Measurements from ENCODE around the gene TMEM63B.
A peak's percentile ranks its signal among the peaks of the same experiment; 100 is the strongest.

TMEM63B gene

GRCh38 chr6:44167567-44167966, 40.2 kb downstream of the TMEM63B start:
- Histone ChIP-seq H3K27ac (ENCODE audit: low read depth in 2 of 2, low read length in 2 of 2) (no peak overlapping the region), H3K27me3 (ENCODE audit: control insufficient read depth in 2 of 2, insufficient read depth in 2 of 2, low read length in 2 of 2) (peaks cover 0 to 4% of the 10 kb centered on the region in 2 donors), H3K9ac (ENCODE audit: low read depth in 1 of 2, low read length in 2 of 2) (no peak overlapping the region), H3K4me3 (ENCODE audit: low read length in 2 of 2) (no peak overlapping the region), H3K36me3 (ENCODE audit: control insufficient read depth in 2 of 2, insufficient read depth in 2 of 2, low read length in 2 of 2) (no peaks in the 10 kb centered on the region), H3K9me3 (ENCODE audit: control insufficient read depth in 2 of 2, low read length in 2 of 2) (no peaks in the 10 kb centered on the region), H3K4me1 (ENCODE audit: control insufficient read depth in 2 of 2, insufficient read depth in 2 of 2, low read length in 2 of 2) (peaks cover 8 to 11% of the 10 kb centered on the region in 2 donors)

GRCh38 chr6:44169154-44169553, 41.8 kb downstream of the TMEM63B start:
- Histone ChIP-seq H3K27ac (ENCODE audit: low read depth in 2 of 2, low read length in 2 of 2) (no peak overlapping the region), H3K9me3 (ENCODE audit: control insufficient read depth in 2 of 2, low read length in 2 of 2) (no peaks in the 10 kb centered on the region), H3K27me3 (ENCODE audit: control insufficient read depth in 2 of 2, insufficient read depth in 2 of 2, low read length in 2 of 2) (peaks cover 0 to 4% of the 10 kb centered on the region in 2 donors), H3K4me1 (ENCODE audit: control insufficient read depth in 2 of 2, insufficient read depth in 2 of 2, low read length in 2 of 2) (peaks cover 8 to 15% of the 10 kb centered on the region in 2 donors), H3K9ac (ENCODE audit: low read depth in 1 of 2, low read length in 2 of 2) (peak overlapping the region in 1 of 2 donors; percentile 16), H3K36me3 (ENCODE audit: control insufficient read depth in 2 of 2, insufficient read depth in 2 of 2, low read length in 2 of 2) (no peaks in the 10 kb centered on the region), H3K4me3 (ENCODE audit: low read length in 2 of 2) (no peak overlapping the region)

- Histone ChIP-seq H3K4me1 (ENCODE audit: control insufficient read depth in 2 of 2, insufficient read depth in 2 of 2, low read length in 2 of 2) (peaks cover 8 to 15% of the 10 kb centered on the region in 2 donors), H3K9ac (ENCODE audit: low read depth in 1 of 2, low read length in 2 of 2) (peak overlapping the region in 1 of 2 donors; percentile 16), H3K9me3 (ENCODE audit: control insufficient read depth in 2 of 2, low read length in 2 of 2) (no peaks in the 10 kb centered on the region), H3K4me3 (ENCODE audit: low read length in 2 of 2) (no peak overlapping the region), H3K27me3 (ENCODE audit: control insufficient read depth in 2 of 2, insufficient read depth in 2 of 2, low read length in 2 of 2) (peaks cover 0 to 4% of the 10 kb centered on the region in 2 donors), H3K27ac (ENCODE audit: low read depth in 2 of 2, low read length in 2 of 2) (no peak overlapping the region), H3K36me3 (ENCODE audit: control insufficient read depth in 2 of 2, insufficient read depth in 2 of 2, low read length in 2 of 2) (no peaks in the 10 kb centered on the region)
Observed at GRCh38 chr6:44169886-44170570, 42.7 kb downstream of the TMEM63B start.

GRCh38 chr6:44171899-44172546, 44.7 kb downstream of the TMEM63B start:
- Histone ChIP-seq H3K4me3 (ENCODE audit: low read length in 2 of 2) (no peak overlapping the region), H3K9me3 (ENCODE audit: control insufficient read depth in 2 of 2, low read length in 2 of 2) (no peaks in the 10 kb centered on the region), H3K9ac (ENCODE audit: low read depth in 1 of 2, low read length in 2 of 2) (no peak overlapping the region), H3K27me3 (ENCODE audit: control insufficient read depth in 2 of 2, insufficient read depth in 2 of 2, low read length in 2 of 2) (peaks cover 0 to 3% of the 10 kb centered on the region in 2 donors), H3K4me1 (ENCODE audit: control insufficient read depth in 2 of 2, insufficient read depth in 2 of 2, low read length in 2 of 2) (peaks cover 10 to 18% of the 10 kb centered on the region in 2 donors), H3K27ac (ENCODE audit: low read depth in 2 of 2, low read length in 2 of 2) (no peak overlapping the region), H3K36me3 (ENCODE audit: control insufficient read depth in 2 of 2, insufficient read depth in 2 of 2, low read length in 2 of 2) (no peaks in the 10 kb centered on the region)

- Histone ChIP-seq H3K4me1 (ENCODE audit: control insufficient read depth in 2 of 2, insufficient read depth in 2 of 2, low read length in 2 of 2) (peaks cover 13 to 21% of the 10 kb centered on the region in 2 donors), H3K9me3 (ENCODE audit: control insufficient read depth in 2 of 2, low read length in 2 of 2) (no peaks in the 10 kb centered on the region), H3K27ac (ENCODE audit: low read depth in 2 of 2, low read length in 2 of 2) (no peak overlapping the region), H3K4me3 (ENCODE audit: low read length in 2 of 2) (no peak overlapping the region), H3K27me3 (ENCODE audit: control insufficient read depth in 2 of 2, insufficient read depth in 2 of 2, low read length in 2 of 2) (peaks cover 0 to 3% of the 10 kb centered on the region in 2 donors), H3K9ac (ENCODE audit: low read depth in 1 of 2, low read length in 2 of 2) (no peak overlapping the region), H3K36me3 (ENCODE audit: control insufficient read depth in 2 of 2, insufficient read depth in 2 of 2, low read length in 2 of 2) (no peaks in the 10 kb centered on the region)
Observed at GRCh38 chr6:44172731-44173500, 45.6 kb downstream of the TMEM63B start.

GRCh38 chr6:44176130-44176761, 48.9 kb downstream of the TMEM63B start:
- Histone ChIP-seq H3K4me3 (ENCODE audit: low read length in 2 of 2) (no peak overlapping the region), H3K9ac (ENCODE audit: low read depth in 1 of 2, low read length in 2 of 2) (no peak overlapping the region), H3K9me3 (ENCODE audit: control insufficient read depth in 2 of 2, low read length in 2 of 2) (no peaks in the 10 kb centered on the region), H3K36me3 (ENCODE audit: control insufficient read depth in 2 of 2, insufficient read depth in 2 of 2, low read length in 2 of 2) (no peaks in the 10 kb centered on the region), H3K27ac (ENCODE audit: low read depth in 2 of 2, low read length in 2 of 2) (no peak overlapping the region), H3K27me3 (ENCODE audit: control insufficient read depth in 2 of 2, insufficient read depth in 2 of 2, low read length in 2 of 2) (peaks cover 0 to 3% of the 10 kb centered on the region in 2 donors), H3K4me1 (ENCODE audit: control insufficient read depth in 2 of 2, insufficient read depth in 2 of 2, low read length in 2 of 2) (peaks cover 5 to 10% of the 10 kb centered on the region in 2 donors)

GRCh38 chr6:44176762-44177509, 49.6 kb downstream of the TMEM63B start:
- Histone ChIP-seq H3K27me3 (ENCODE audit: control insufficient read depth in 2 of 2, insufficient read depth in 2 of 2, low read length in 2 of 2) (peaks cover 0 to 3% of the 10 kb centered on the region in 2 donors), H3K9me3 (ENCODE audit: control insufficient read depth in 2 of 2, low read length in 2 of 2) (no peaks in the 10 kb centered on the region), H3K9ac (ENCODE audit: low read depth in 1 of 2, low read length in 2 of 2) (no peak overlapping the region), H3K36me3 (ENCODE audit: control insufficient read depth in 2 of 2, insufficient read depth in 2 of 2, low read length in 2 of 2) (no peaks in the 10 kb centered on the region), H3K4me3 (ENCODE audit: low read length in 2 of 2) (peak overlapping the region in 1 of 2 donors; percentile 28), H3K27ac (ENCODE audit: low read depth in 2 of 2, low read length in 2 of 2) (no peak overlapping the region), H3K4me1 (ENCODE audit: control insufficient read depth in 2 of 2, insufficient read depth in 2 of 2, low read length in 2 of 2) (peaks cover 5 to 10% of the 10 kb centered on the region in 2 donors)

- peak overlapping the region in 1 of 2 donors; percentile 42 for H3K27ac ChIP-seq (ENCODE audit: low read depth in 2 of 2, low read length in 2 of 2)
- peaks cover 0 to 3% of the 10 kb centered on the region in 2 donors for H3K27me3 ChIP-seq (ENCODE audit: control insufficient read depth in 2 of 2, insufficient read depth in 2 of 2, low read length in 2 of 2)
- H3K9ac ChIP-seq (ENCODE audit: low read depth in 1 of 2, low read length in 2 of 2): no peak overlapping the region
- H3K4me1 ChIP-seq (ENCODE audit: control insufficient read depth in 2 of 2, insufficient read depth in 2 of 2, low read length in 2 of 2): peaks cover 5 to 8% of the 10 kb centered on the region in 2 donors
- no peaks in the 10 kb centered on the region for H3K9me3 ChIP-seq (ENCODE audit: control insufficient read depth in 2 of 2, low read length in 2 of 2)
- no peak overlapping the region for H3K4me3 ChIP-seq (ENCODE audit: low read length in 2 of 2)
- no peaks in the 10 kb centered on the region for H3K36me3 ChIP-seq (ENCODE audit: control insufficient read depth in 2 of 2, insufficient read depth in 2 of 2, low read length in 2 of 2)
Observed at GRCh38 chr6:44177691-44178423, 50.5 kb downstream of the TMEM63B start.
